IMR-90 (cell line): ENCODE measurements around the gene B4GALT5. TPM values are rescaled to one million over a fixed set of nuclear protein-coding genes. Genes with fewer than 3 reads are reported as not detected.

Experiments
- ATAC-seq: fragments of 200-7000 bp; cut with Tn5 transposase; 2 replicates; pipeline ENCODE4 v1.9.1; 2020; ENCODE audit warnings: low read depth, mild to moderate bottlenecking, moderate library complexity
- BruUV-seq: library from RNA; stranded (reverse); fragments of 400-500 nt; replicated peaks from 2 replicates; lab custom pipeline; 2021; lab: Mats Ljungman, UMichigan
- CTCF ChIA-PET: fragments of 300-600 bp; formaldehyde crosslinking; extraction: SDS; loops from one replicate; lab custom pipeline; 2021; ENCODE audit warnings: antibody characterized with exemption; lab: Yijun Ruan, JAX
- POLR2A ChIA-PET: fragments of 300-600 bp; sonication (Branson Sonifier 250); formaldehyde crosslinking; loops from one replicate; lab custom pipeline; 2022; ENCODE audit warnings: antibody characterized with exemption; ENCODE audit not compliant: unreplicated experiment; lab: Charles Lee
- DNase-seq: peaks from one replicate; pipeline ENCODE4 v3.0.0; 2013
- H2AFZ ChIP-seq: replicated peaks from 2 replicates; pipeline ENCODE3; 2013; ENCODE audit warnings: low read length, mild to moderate bottlenecking; ENCODE audit not compliant: poor library complexity
- H2AK5ac ChIP-seq: 2 replicates; pipeline ENCODE4 v1.6.1; 2013; ENCODE audit warnings: low read depth, low read length, inconsistent platforms
- H2AK9ac ChIP-seq: replicated peaks from 2 replicates; pipeline ENCODE3; 2013; ENCODE audit warnings: mild to moderate bottlenecking, low read depth, low read length, moderate library complexity; ENCODE audit not compliant: poor library complexity
- H2BK120ac ChIP-seq: 2 replicates; pipeline ENCODE4 v1.6.1; 2013; ENCODE audit warnings: low read depth, low read length, inconsistent platforms
- H2BK15ac ChIP-seq: 3 replicates; pipeline ENCODE4 v1.6.1; 2013; ENCODE audit warnings: low read depth, low read length, inconsistent platforms
- H2BK20ac ChIP-seq: 2 replicates; pipeline ENCODE4 v1.6.1; 2013; ENCODE audit warnings: low read depth, mild to moderate bottlenecking, inconsistent platforms, low read length, moderate library complexity
- H2BK5ac ChIP-seq: 2 replicates; pipeline ENCODE4 v1.6.1; 2013; ENCODE audit warnings: mild to moderate bottlenecking, low read depth, low read length, inconsistent platforms; ENCODE audit not compliant: poor library complexity, severe bottlenecking
- H3K14ac ChIP-seq: replicated peaks from 2 replicates; pipeline ENCODE4 v1.6.1; 2013; ENCODE audit warnings: low read depth, low read length, inconsistent platforms
- H3K18ac ChIP-seq: 2 replicates; pipeline ENCODE4 v1.6.1; 2013; ENCODE audit warnings: low read depth, low read length, control low read depth
- H3K23ac ChIP-seq: 2 replicates; pipeline ENCODE4 v1.6.1; 2013; ENCODE audit warnings: low read depth, low read length, inconsistent platforms
- H3K27ac ChIP-seq: 2 replicates; pipeline ENCODE4 v1.5.1; 2013; ENCODE audit warnings: mild to moderate bottlenecking, control low read depth, low read length; ENCODE audit not compliant: insufficient read depth
- H3K27me3 ChIP-seq: 2 replicates; pipeline ENCODE4 v1.6.1; 2013; ENCODE audit warnings: low read length; ENCODE audit not compliant: control insufficient read depth, insufficient read depth
- H3K36me3 ChIP-seq: 2 replicates; pipeline ENCODE4 v1.6.1; 2013; ENCODE audit warnings: low read length, mixed read lengths; ENCODE audit not compliant: control insufficient read depth, insufficient read depth
- H3K4ac ChIP-seq: 2 replicates; pipeline ENCODE4 v1.6.1; 2013; ENCODE audit warnings: low read depth, low read length, inconsistent platforms
- H3K4me1 ChIP-seq: 2 replicates; pipeline ENCODE4 v1.6.1; 2013; ENCODE audit warnings: low read length, mixed read lengths; ENCODE audit not compliant: control insufficient read depth, insufficient read depth
- H3K4me2 ChIP-seq: 2 replicates; pipeline ENCODE4 v1.6.1; 2013; ENCODE audit warnings: low read depth, mild to moderate bottlenecking, control low read depth, low read length, moderate library complexity
- H3K4me3 ChIP-seq: 2 replicates; pipeline ENCODE4 v1.5.1; 2013; ENCODE audit warnings: low read depth, mild to moderate bottlenecking, control low read depth, low read length, moderate library complexity; ENCODE audit not compliant: insufficient read depth
- H3K56ac ChIP-seq: 2 replicates; pipeline ENCODE4 v1.6.1; 2013; ENCODE audit warnings: low read length, inconsistent platforms; ENCODE audit not compliant: insufficient read depth; ENCODE audit errors: extremely low read depth
- H3K79me1 ChIP-seq, 2 experiments: 2 replicates each; pipeline ENCODE4 v1.6.1; 2013; ENCODE audit warnings: low read length in 2 of 2, inconsistent platforms in 1 of 2, low read depth in 1 of 2
- H3K9ac ChIP-seq: 2 replicates; pipeline ENCODE4 v1.6.1; 2013; ENCODE audit warnings: low read depth, low read length, control low read depth
- H3K9me1 ChIP-seq: 2 replicates; pipeline ENCODE4 v1.6.1; 2013; ENCODE audit warnings: low read length, inconsistent platforms; ENCODE audit not compliant: insufficient read depth
- H3K9me3 ChIP-seq: 2 replicates; pipeline ENCODE4 v1.6.1; 2013; ENCODE audit warnings: low read length; ENCODE audit not compliant: control insufficient read depth, insufficient read depth
- H4K20me1 ChIP-seq: 2 replicates; pipeline ENCODE4 v1.6.1; 2013; ENCODE audit warnings: low read length, inconsistent platforms; ENCODE audit not compliant: insufficient read depth
- H4K5ac ChIP-seq: 2 replicates; pipeline ENCODE4 v1.6.1; 2013; ENCODE audit warnings: mild to moderate bottlenecking, low read depth, low read length, control low read depth
- H4K8ac ChIP-seq, 2 experiments: 2 replicates each; pipeline ENCODE4 v1.6.1; 2013; ENCODE audit warnings: low read depth in 2 of 2, low read length in 2 of 2, control low read depth in 1 of 2, inconsistent platforms in 1 of 2
- H4K91ac ChIP-seq: 2 replicates; pipeline ENCODE4 v1.6.1; 2013; ENCODE audit warnings: low read depth, low read length, inconsistent platforms; ENCODE audit not compliant: insufficient read depth
- BHLHE40 ChIP-seq: fragments of 150-350 bp; IDR thresholded peaks from 2 replicates; pipeline ENCODE4 v1.6.1; 2016; ENCODE audit warnings: mild to moderate bottlenecking, low read depth, low read length
- MAZ ChIP-seq: IDR thresholded peaks from 2 replicates; pipeline ENCODE4 v1.6.1; 2012; ENCODE audit warnings: low read depth, mild to moderate bottlenecking, low read length, improper control_type of control experiment, moderate library complexity, borderline replicate concordance
- WGBS, 2 experiments: methylation state at CpG; one replicate each; pipeline versions ENCODE4 v1.1.5 to v1.1.7; 2013; ENCODE audit warnings: missing lambda C conversion rate in 2 of 2; ENCODE audit not compliant: insufficient read length in 1 of 2; ENCODE audit errors: extremely low coverage in 2 of 2; 5-methylcytosine and 5-hydroxymethylcytosine counted together
- dilution Hi-C: fragments of 300-500 bp; cut with HindIII; formaldehyde crosslinking; loops from one replicate; pipeline ENCODE4 v1.14.3; 2018; ENCODE audit warnings: low sequenced_read_pairs; ENCODE audit not compliant: unreplicated experiment
- in situ Hi-C: fragments of 300-500 bp; cut with MboI; formaldehyde crosslinking; loops from 3 replicates; pipeline ENCODE4 v1.14.3; 2019; ENCODE audit warnings: low sequenced_read_pairs, inconsistent platforms, mixed read lengths
- intact Hi-C: fragments of 100-400 bp; cut with micrococcal nuclease; formaldehyde crosslinking; loops from 2 replicates; pipeline ENCODE4 v1.10.0; 2022
- polyA plus RNA-seq, 3 experiments: library from polyadenylated mRNA; depleted of rRNA; stranded (reverse); fragments of >200 nt; gene quantifications; 2 replicates each; pipeline ENCODE4 v1.2.3, GENCODE V29; 2012; ENCODE audit warnings: low replicate concordance in 1 of 3
- total RNA-seq: library from RNA; depleted of rRNA; stranded (reverse); fragments of >200 nt; gene quantifications from 2 replicates; pipeline ENCODE4 v1.2.3, GENCODE V29; 2012

Gene B4GALT5
- total and polyA plus RNA-seq, 2 of the 4 experiments (the other 2 are of a cell fraction): 11.3 to 20.4 TPM

DNA sequence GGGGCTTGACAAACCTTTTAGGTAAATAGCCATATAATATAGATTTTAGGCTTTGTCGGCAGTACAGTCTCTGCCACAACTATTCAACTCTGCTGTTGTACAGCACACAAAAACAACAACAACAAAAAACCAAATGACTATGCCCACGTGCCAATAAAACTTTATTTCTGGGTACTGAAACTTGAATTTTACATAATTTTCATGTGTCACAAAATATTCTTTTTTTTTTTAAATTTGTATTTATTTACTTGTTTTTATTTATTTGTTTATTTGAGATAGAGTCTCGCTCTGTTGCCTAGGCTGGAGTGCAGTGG is 34.8 kb upstream of the B4GALT5 start:
- no peak overlapping the region for H3K14ac ChIP-seq
- H2AFZ ChIP-seq: no peak overlapping the region
- H3K9me1 ChIP-seq: no peaks in the 10 kb centered on the region
- peaks cover 5% of the 10 kb centered on the region; the same call in 1 of the 2 replicates for H3K4me1 ChIP-seq
- H3K27ac ChIP-seq: no peak overlapping the region
- no peaks in the 10 kb centered on the region; the same call in 1 of the 2 replicates for H4K20me1 ChIP-seq
- in situ Hi-C loops (no loop called here), dilution Hi-C loops (no loop called here), intact Hi-C loops (no loop called here)
- no peak overlapping the region for H4K8ac ChIP-seq
- H3K4ac ChIP-seq: no peak overlapping the region
- CTCF ChIA-PET: no interaction called here
- no peak overlapping the region for H2BK15ac ChIP-seq
- H3K9ac ChIP-seq: no peak overlapping the region
- DNase-seq (no peak), ATAC-seq (no peak)
- WGBS, 2 experiments: no CpG with 5 or more reads among the region's 3 CpGs
- H3K4me2 ChIP-seq: no peak overlapping the region
- no peak overlapping the region for H3K18ac ChIP-seq
- no peak overlapping the region for H3K23ac ChIP-seq
- POLR2A ChIA-PET: no interaction called here
- H2BK5ac ChIP-seq: no peak overlapping the region
- H3K4me3 ChIP-seq: no peak overlapping the region
- BruUV-seq: no TSS peak
- H3K36me3 ChIP-seq: no peaks in the 10 kb centered on the region
- H4K5ac ChIP-seq: no peak overlapping the region
- no peak overlapping the region for H2BK120ac ChIP-seq
- H3K56ac ChIP-seq: no peak overlapping the region
- no peaks in the 10 kb centered on the region for H3K9me3 ChIP-seq
- H3K79me1 ChIP-seq: no peaks in the 10 kb centered on the region
- peaks cover 3% of the 10 kb centered on the region; the same call in 1 of the 2 replicates for H3K27me3 ChIP-seq
- no peak overlapping the region for H4K91ac ChIP-seq
- no peak overlapping the region for H2AK5ac ChIP-seq
- TF ChIP-seq BHLHE40: no peak
- TF ChIP-seq MAZ: no peak
- no peak overlapping the region for H2AK9ac ChIP-seq
- no peak overlapping the region for H2BK20ac ChIP-seq
